ENCODE results near the gene SORBS1. TPM values are rescaled to one million over a fixed set of nuclear protein-coding genes. Genes with fewer than 3 reads are reported as not detected.

SORBS1 gene
- total and polyA plus RNA-seq, 9 of the 15 experiments (the other 6 are each of a cell fraction or from before 2014, with no cell fraction given): 2.0 to 13.3 (median 6.5) TPM

GRCh38 chr10:95425592-95426465 is 135.3 kb downstream of the SORBS1 start (continued):
- TF ChIP-seq SMARCC2 (IDR thresholded peaks at IDR 0.05; ENCODE audit: low read depth) (peak; percentile 80), STAT5B (CRISPR knock-in tag; IDR thresholded peaks at IDR 0.05) (no peak), ZNF551 (CRISPR knock-in tag; IDR thresholded peaks at IDR 0.05) (no peak), MTA2 (IDR thresholded peaks at IDR 0.05; ENCODE audit: low read depth) (peak; percentile 94), KAT2B (IDR thresholded peaks at IDR 0.05; ENCODE audit: low read depth, low read length) (no peak), CREB5 (CRISPR knock-in tag; IDR thresholded peaks at IDR 0.05) (no peak), CBFA2T3 (IDR thresholded peaks at IDR 0.05) (peak; percentile 93), TSHZ1 (CRISPR knock-in tag; IDR thresholded peaks at IDR 0.05) (no peak), XRCC5 (IDR thresholded peaks at IDR 0.05; ENCODE audit: low read depth, low read length) (no peak), PHF20 (IDR thresholded peaks at IDR 0.05; ENCODE audit: partially characterized antibody) (no peak), BHLHE40 (IDR thresholded peaks at IDR 0.05; ENCODE audit: low read length) (no peak), RBM22 (IDR thresholded peaks at IDR 0.05; ENCODE audit: low read depth, low read length, poor library complexity, severe bottlenecking) (no peak), ZNF830 (CRISPR knock-in tag; IDR thresholded peaks at IDR 0.05) (no peak), ZNF134 (CRISPR knock-in tag; conservative IDR thresholded peaks at IDR 0.05) (no peak), ADNP (tag; IDR thresholded peaks at IDR 0.05) (no peak), POLR2AphosphoS5 (IDR thresholded peaks at IDR 0.05; ENCODE audit: control insufficient read depth, insufficient read depth, low read depth, low read length) (0 out of 2 replicates have a peak, but pooled peaks have one; percentile 22), HNRNPUL1 (IDR thresholded peaks at IDR 0.05; ENCODE audit: low read length) (no peak), GABPB1 (CRISPR knock-in tag; IDR thresholded peaks at IDR 0.05) (no peak), NCOR1 (IDR thresholded peaks at IDR 0.05) (peak; percentile 88), KAT7 (CRISPR knock-in tag; IDR thresholded peaks at IDR 0.05; ENCODE audit: borderline replicate concordance) (no peak)
